Mesendoderm (in vitro differentiated cells): ENCODE measurements around the gene KRTAP12-3.

Experiments used
- DNase-seq: peaks from one replicate; pipeline ENCODE4 v3.0.0; 2013
- H2AK5ac ChIP-seq: 2 replicates; pipeline ENCODE4 v1.6.1; 2013; ENCODE audit warnings: low read length, inconsistent platforms
- H2BK120ac ChIP-seq: 2 replicates; pipeline ENCODE4 v1.6.1; 2013; ENCODE audit warnings: low read depth, mild to moderate bottlenecking, low read length, moderate library complexity, mixed read lengths
- H2BK15ac ChIP-seq: replicated peaks from 2 replicates; pipeline ENCODE4 v1.6.1; 2013; ENCODE audit warnings: low read depth, mild to moderate bottlenecking, moderate library complexity
- H2BK5ac ChIP-seq: 2 replicates; pipeline ENCODE4 v1.6.1; 2013; ENCODE audit warnings: low read length, inconsistent platforms
- H3K18ac ChIP-seq: 2 replicates; pipeline ENCODE4 v1.6.1; 2013; ENCODE audit warnings: mild to moderate bottlenecking, low read length, mixed read lengths
- H3K23ac ChIP-seq: one replicate; pipeline ENCODE4 v1.6.1; 2013; ENCODE audit warnings: low read length
- H3K27ac ChIP-seq: 2 replicates; pipeline ENCODE4 v1.5.1; 2013; ENCODE audit warnings: low read depth, mild to moderate bottlenecking, inconsistent platforms, low read length, moderate library complexity
- H3K27me3 ChIP-seq: 2 replicates; pipeline ENCODE4 v1.6.1; 2013; ENCODE audit warnings: low read length, control low read depth, mild to moderate bottlenecking, inconsistent platforms; ENCODE audit not compliant: insufficient read depth, poor library complexity
- H3K36me3 ChIP-seq: 2 replicates; pipeline ENCODE4 v1.6.1; 2013; ENCODE audit warnings: low read length, inconsistent platforms; ENCODE audit not compliant: control insufficient read depth, insufficient read depth
- H3K4ac ChIP-seq: one replicate; pipeline ENCODE4 v1.6.1; 2013; ENCODE audit warnings: low read depth, mild to moderate bottlenecking, low read length, moderate library complexity
- H3K4me1 ChIP-seq: 2 replicates; pipeline ENCODE4 v1.6.1; 2013; ENCODE audit warnings: low read depth, low read length, inconsistent platforms; ENCODE audit not compliant: control insufficient read depth
- H3K4me2 ChIP-seq: 2 replicates; pipeline ENCODE4 v1.6.1; 2013; ENCODE audit warnings: low read length
- H3K4me3 ChIP-seq: 2 replicates; pipeline ENCODE4 v1.5.1; 2013; ENCODE audit warnings: mild to moderate bottlenecking, low read length
- H3K56ac ChIP-seq: one replicate; pipeline ENCODE4 v1.6.1; 2013; ENCODE audit warnings: low read length
- H3K79me1 ChIP-seq: 2 replicates; pipeline ENCODE4 v1.6.1; 2013; ENCODE audit warnings: low read length, inconsistent platforms
- H3K79me2 ChIP-seq: 2 replicates; pipeline ENCODE4 v1.6.1; 2013; ENCODE audit warnings: mild to moderate bottlenecking, low read length; ENCODE audit not compliant: control insufficient read depth, insufficient read depth
- H3K9ac ChIP-seq: 2 replicates; pipeline ENCODE4 v1.6.1; 2013; ENCODE audit warnings: low read length, inconsistent platforms
- H4K5ac ChIP-seq: one replicate; pipeline ENCODE4 v1.6.1; 2013; ENCODE audit warnings: low read length
- H4K8ac ChIP-seq: one replicate; pipeline ENCODE4 v1.6.1; 2013; ENCODE audit warnings: low read depth, mild to moderate bottlenecking, control low read depth, low read length, moderate library complexity
- WGBS: extraction: QIAGEN DNeasy Blood & Tissue Kit; methylation state at CpG from one replicate; pipeline ENCODE4 v1.1.7; 2013; ENCODE audit warnings: low lambda C conversion rate, missing lambda C conversion rate; ENCODE audit not compliant: insufficient coverage; ENCODE audit errors: extremely low coverage; 5-methylcytosine and 5-hydroxymethylcytosine counted together

Gene KRTAP12-3

DNA sequence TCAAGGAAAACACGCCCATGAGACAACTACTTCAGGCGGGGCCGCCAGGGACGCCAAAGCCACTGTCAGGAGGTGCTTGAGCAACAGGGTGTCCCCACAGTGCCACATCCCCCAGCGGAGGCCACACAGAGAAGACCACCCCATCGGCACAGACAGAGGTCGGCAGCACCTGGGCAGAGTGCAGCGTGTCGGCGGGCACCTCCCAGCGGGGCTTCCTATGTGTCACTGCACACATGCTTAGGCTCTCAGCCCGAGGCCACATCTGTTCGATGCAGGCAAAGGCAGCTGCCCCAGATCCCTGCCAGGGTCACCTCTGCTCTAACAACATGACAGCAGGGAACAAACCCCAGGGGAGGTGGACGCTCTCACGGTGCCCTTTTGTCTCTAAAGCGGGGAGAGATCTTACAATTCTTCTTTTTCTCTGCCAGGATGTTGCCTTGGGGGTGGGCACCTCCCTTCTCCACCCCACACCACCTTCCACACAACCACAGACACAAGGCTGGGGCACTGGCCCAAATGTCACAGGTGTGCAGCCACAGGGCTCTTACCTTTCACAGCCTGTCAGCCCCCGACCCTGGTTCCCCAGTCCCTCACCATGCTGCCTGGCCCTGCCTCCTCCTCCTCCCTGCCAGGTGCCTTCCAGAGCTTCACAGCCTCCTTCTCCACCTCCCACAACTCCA is 41.7 kb upstream of the KRTAP12-3 start:
- Histone ChIP-seq H4K5ac (no peak overlapping the region), H3K9ac (no peak overlapping the region), H2BK120ac (no peak overlapping the region), H2BK5ac (no peak overlapping the region), H3K79me2 (no peaks in the 10 kb centered on the region), H3K4ac (no peak overlapping the region), H2BK15ac (no peak overlapping the region), H3K79me1 (no peaks in the 10 kb centered on the region), H3K18ac (no peak overlapping the region), H3K36me3 (no peaks in the 10 kb centered on the region), H4K8ac (no peak overlapping the region), H3K4me3 (no peak overlapping the region), H3K27me3 (no peaks in the 10 kb centered on the region), H3K4me2 (no peak overlapping the region), H3K4me1 (peaks cover 4% of the 10 kb centered on the region), H2AK5ac (no peak overlapping the region), H3K56ac (no peak overlapping the region), H3K27ac (no peak overlapping the region), H3K23ac (no peak overlapping the region)
- DNase-seq, result no peak
- WGBS, result no CpG with 5 or more reads among the region's 17 CpGs

GRCh38 chr21:44616591-44616926 is 41.2 kb upstream of the KRTAP12-3 start:
- DNase-seq, result no peak
- no CpG with 5 or more reads among the region's 16 CpGs for whole genome bisulfite sequencing
- Histone ChIP-seq H3K18ac (no peak overlapping the region), H3K4me3 (no peak overlapping the region), H3K27me3 (no peaks in the 10 kb centered on the region), H3K4ac (no peak overlapping the region), H3K23ac (no peak overlapping the region), H2BK5ac (no peak overlapping the region), H3K56ac (no peak overlapping the region), H2BK15ac (no peak overlapping the region), H3K79me2 (no peaks in the 10 kb centered on the region), H4K5ac (no peak overlapping the region), H3K36me3 (no peaks in the 10 kb centered on the region), H4K8ac (no peak overlapping the region), H2AK5ac (no peak overlapping the region), H3K27ac (no peak overlapping the region), H3K79me1 (no peaks in the 10 kb centered on the region), H3K4me2 (no peak overlapping the region), H3K9ac (no peak overlapping the region), H3K4me1 (peaks cover 4% of the 10 kb centered on the region), H2BK120ac (no peak overlapping the region)

DNA sequence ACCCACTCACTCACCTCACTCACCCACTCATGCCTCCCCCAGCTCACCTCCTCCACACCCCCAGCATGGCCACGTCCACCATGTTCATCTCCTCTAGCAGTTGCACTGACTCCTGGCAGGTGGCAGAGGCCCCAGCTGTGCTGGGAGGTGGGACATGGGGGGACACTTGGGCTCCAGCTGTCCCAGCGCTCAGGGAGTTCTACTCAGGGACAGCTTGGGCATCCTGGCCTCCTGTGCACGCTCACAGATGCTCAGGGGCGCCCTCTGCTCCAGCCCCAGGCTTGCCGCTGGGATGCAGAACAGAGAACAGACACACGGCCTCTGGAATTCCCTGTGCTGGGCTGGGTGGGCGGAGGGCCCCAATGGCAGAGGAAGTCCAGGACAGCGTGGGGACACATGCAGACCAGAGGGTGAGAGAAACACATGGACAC is 40.6 kb upstream of the KRTAP12-3 start:
- Histone ChIP-seq H3K23ac (no peak overlapping the region), H2BK120ac (no peak overlapping the region), H3K27ac (no peak overlapping the region), H4K5ac (no peak overlapping the region), H3K4me3 (no peak overlapping the region), H3K4me1 (peaks cover 4% of the 10 kb centered on the region), H2AK5ac (no peak overlapping the region), H3K18ac (no peak overlapping the region), H2BK5ac (no peak overlapping the region), H2BK15ac (no peak overlapping the region), H3K4me2 (no peak overlapping the region), H3K79me1 (no peaks in the 10 kb centered on the region), H3K27me3 (no peaks in the 10 kb centered on the region), H3K56ac (no peak overlapping the region), H3K79me2 (no peaks in the 10 kb centered on the region), H3K4ac (no peak overlapping the region), H3K36me3 (no peaks in the 10 kb centered on the region), H4K8ac (no peak overlapping the region), H3K9ac (no peak overlapping the region)
- WGBS, result no CpG with 5 or more reads among the region's 8 CpGs
- no peak for DNase-seq

- Histone ChIP-seq H3K18ac (no peak overlapping the region), H2BK5ac (no peak overlapping the region), H3K4ac (no peak overlapping the region), H2BK15ac (no peak overlapping the region), H3K79me1 (no peaks in the 10 kb centered on the region), H3K4me1 (peaks cover 4% of the 10 kb centered on the region), H3K4me2 (no peak overlapping the region), H3K56ac (no peak overlapping the region), H3K27ac (no peak overlapping the region), H2AK5ac (no peak overlapping the region), H3K36me3 (no peaks in the 10 kb centered on the region), H4K8ac (no peak overlapping the region), H3K27me3 (no peaks in the 10 kb centered on the region), H3K4me3 (no peak overlapping the region), H3K79me2 (no peaks in the 10 kb centered on the region), H2BK120ac (no peak overlapping the region), H4K5ac (no peak overlapping the region), H3K23ac (no peak overlapping the region), H3K9ac (no peak overlapping the region)
- WGBS, result no CpG with 5 or more reads among the region's 4 CpGs
- DNase-seq, result peak; percentile 66
These were observed 39.2 kb upstream of the KRTAP12-3 start for GRCh38 chr21:44618504-44618903.

GRCh38 chr21:44618909-44619308 is 38.8 kb upstream of the KRTAP12-3 start:
- Histone ChIP-seq H3K36me3 (no peaks in the 10 kb centered on the region), H4K8ac (no peak overlapping the region), H2BK15ac (no peak overlapping the region), H3K4me3 (no peak overlapping the region), H3K9ac (no peak overlapping the region), H3K27ac (no peak overlapping the region), H2BK5ac (no peak overlapping the region), H3K56ac (peak overlapping the region; percentile 31), H3K79me2 (no peaks in the 10 kb centered on the region), H3K23ac (no peak overlapping the region), H3K4me1 (peaks cover 4% of the 10 kb centered on the region), H3K79me1 (no peaks in the 10 kb centered on the region), H4K5ac (no peak overlapping the region), H3K4ac (no peak overlapping the region), H3K4me2 (no peak overlapping the region), H2BK120ac (no peak overlapping the region), H3K18ac (no peak overlapping the region), H3K27me3 (no peaks in the 10 kb centered on the region), H2AK5ac (no peak overlapping the region)
- WGBS, result no CpG with 5 or more reads among the region's 3 CpGs
- no peak for DNase-seq

DNA sequence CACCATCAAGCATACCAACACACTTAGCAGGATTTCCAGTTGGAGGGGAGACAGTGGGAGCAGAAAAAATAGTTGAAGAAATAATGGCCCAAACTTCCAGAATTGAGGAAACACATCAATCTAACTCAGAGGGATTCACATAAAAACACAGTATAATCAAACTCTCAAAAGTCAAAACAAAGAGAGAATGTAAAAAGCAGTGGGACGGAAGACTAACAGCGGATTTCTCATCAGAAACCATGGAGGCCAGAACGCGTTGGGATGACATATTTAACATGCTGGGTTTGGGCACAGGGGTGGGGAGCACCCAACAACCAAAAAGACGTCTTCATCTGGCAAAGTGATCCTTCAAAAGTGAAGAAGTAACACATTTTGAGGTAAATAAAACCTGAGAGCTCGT is 37.8 kb upstream of the KRTAP12-3 start:
- Histone ChIP-seq H3K56ac (no peak overlapping the region), H3K4me1 (peaks cover 4% of the 10 kb centered on the region), H3K36me3 (no peaks in the 10 kb centered on the region), H2BK5ac (no peak overlapping the region), H3K79me1 (no peaks in the 10 kb centered on the region), H2AK5ac (no peak overlapping the region), H3K4me2 (no peak overlapping the region), H3K4me3 (no peak overlapping the region), H3K27me3 (no peaks in the 10 kb centered on the region), H3K27ac (no peak overlapping the region), H2BK15ac (no peak overlapping the region), H3K79me2 (no peaks in the 10 kb centered on the region), H3K18ac (no peak overlapping the region), H3K9ac (no peak overlapping the region), H3K4ac (no peak overlapping the region), H3K23ac (no peak overlapping the region), H4K5ac (no peak overlapping the region), H2BK120ac (no peak overlapping the region), H4K8ac (no peak overlapping the region)
- DNase-seq, result no peak
- WGBS, result no CpG with 5 or more reads among the region's 6 CpGs
